Keratinocyte (primary cell): ENCODE measurements around the gene KPNA1. TPM values are rescaled to one million over a fixed set of nuclear protein-coding genes. Genes with fewer than 3 reads are reported as not detected.

Experiments
- DNase-seq: peaks from one replicate; pipeline ENCODE4 v3.0.0-alpha.2; 2011; ENCODE audit warnings: low read depth, missing footprints, low spot score
- FAIRE-seq: peaks from 2 replicates; lab custom pipeline; 2011; peaks lifted over from hg19 to GRCh38; lab: Jason Lieb, UNC
- H2AFZ ChIP-seq: 2 replicates; pipeline ENCODE4 v1.6.0; 2012; ENCODE audit warnings: low read length, control low read depth, inconsistent platforms; ENCODE audit not compliant: control insufficient read depth
- H3K27ac ChIP-seq: 2 replicates; pipeline ENCODE4 v1.5.1; 2011; ENCODE audit warnings: low read length; ENCODE audit not compliant: control insufficient read depth, insufficient read depth
- H3K27me3 ChIP-seq: 3 replicates; pipeline ENCODE4 v1.6.0; 2011; ENCODE audit warnings: low read length; ENCODE audit not compliant: control insufficient read depth, insufficient read depth; ENCODE audit errors: extremely low read depth
- H3K36me3 ChIP-seq, 2 experiments: 2 replicates in 1 of 2; 3 replicates in 1 of 2; pipeline ENCODE4 v1.5.1; 2011; ENCODE audit warnings: low read length in 2 of 2, mild to moderate bottlenecking in 1 of 2; ENCODE audit not compliant: control insufficient read depth in 2 of 2, insufficient read depth in 2 of 2; ENCODE audit errors: extremely low read depth in 1 of 2
- H3K4me1 ChIP-seq: 3 replicates; pipeline ENCODE4 v1.5.1; 2011; ENCODE audit warnings: low read length; ENCODE audit not compliant: control insufficient read depth, insufficient read depth; ENCODE audit errors: extremely low read depth
- H3K4me2 ChIP-seq: 3 replicates; pipeline ENCODE4 v1.6.0; 2011; ENCODE audit warnings: low read depth, low read length; ENCODE audit not compliant: control insufficient read depth, insufficient read depth; ENCODE audit errors: extremely low read depth
- H3K4me3 ChIP-seq, 3 experiments: fragments of 200-600 bp in 1 of 3; sonication (generic) in 1 of 3; 2 replicates in 2 of 3; 3 replicates in 1 of 3; pipeline ENCODE4 v1.5.1; 2011 to 2016; ENCODE audit warnings: low read length in 3 of 3, mild to moderate bottlenecking in 3 of 3, control low read depth in 2 of 3, inconsistent platforms in 1 of 3, low read depth in 1 of 3, mixed read lengths in 1 of 3, mixed run types in 1 of 3, moderate library complexity in 1 of 3; ENCODE audit not compliant: control insufficient read depth in 2 of 3, insufficient read depth in 2 of 3; ENCODE audit errors: extremely low read depth in 1 of 3
- H3K79me2 ChIP-seq: 2 replicates; pipeline ENCODE4 v1.6.0; 2012; ENCODE audit warnings: low read length; ENCODE audit not compliant: control insufficient read depth, insufficient read depth
- H3K9ac ChIP-seq: 3 replicates; pipeline ENCODE4 v1.6.0; 2011; ENCODE audit warnings: low read length; ENCODE audit not compliant: control insufficient read depth, insufficient read depth; ENCODE audit errors: extremely low read depth
- H3K9me1 ChIP-seq: 3 replicates; pipeline ENCODE4 v1.6.0; 2011; ENCODE audit warnings: low read length; ENCODE audit not compliant: control insufficient read depth, insufficient read depth; ENCODE audit errors: extremely low read depth
- H3K9me3 ChIP-seq: 2 replicates; pipeline ENCODE4 v1.5.1; 2012; ENCODE audit warnings: low read depth, low read length; ENCODE audit not compliant: control insufficient read depth
- H4K20me1 ChIP-seq: 3 replicates; pipeline ENCODE4 v1.6.0; 2011; ENCODE audit warnings: low read length; ENCODE audit not compliant: control insufficient read depth, insufficient read depth; ENCODE audit errors: extremely low read depth
- EZH2 ChIP-seq: IDR thresholded peaks from one replicate; pipeline ENCODE4 v1.6.1; 2012; ENCODE audit warnings: inconsistent platforms, mild to moderate bottlenecking, low read length, moderate library complexity
- dilution Hi-C: fragments of 300-500 bp; cut with MboI; formaldehyde crosslinking; loops from one replicate; pipeline ENCODE4 v1.7.0; 2020; ENCODE audit warnings: low sequenced_read_pairs; ENCODE audit not compliant: extremely low pct_ligation_motif_present
- polyA plus RNA-seq, 5 experiments: library from polyadenylated mRNA; depleted of rRNA in 3 of 5; stranded (reverse) in 3 of 5; stranded (forward) in 1 of 5; unstranded in 1 of 5; fragments of >200 nt; gene quantifications; 1 replicate in 1 of 5; 2 replicates in 3 of 5; 3 replicates in 1 of 5; pipeline versions ENCODE4 v1.2.1 to v1.2.3, GENCODE V29; 2011 to 2012; ENCODE audit warnings: missing spikeins in 2 of 5, low read depth in 1 of 5, low replicate concordance in 1 of 5
- TF ChIP-seq, protein P1 (sequence below), 3 experiments: IDR thresholded peaks in 1 of 3; conservative IDR thresholded peaks in 1 of 3; optimal IDR thresholded peaks in 1 of 3; 2 replicates in 2 of 3; 3 replicates in 1 of 3; pipeline versions ENCODE3 to v1.5.1; 2011; ENCODE audit warnings: low read length in 3 of 3, mild to moderate bottlenecking in 3 of 3, moderate library complexity in 2 of 3, control low read depth in 1 of 3, inconsistent platforms in 1 of 3; ENCODE audit not compliant: insufficient read depth in 2 of 3; ENCODE audit errors: extremely low read depth in 1 of 3

Gene KPNA1
- polyA plus RNA-seq, 1 donor (not counting 4 experiments of a cell fraction or from before 2014, with no cell fraction given), result 66.7 TPM

DNA sequence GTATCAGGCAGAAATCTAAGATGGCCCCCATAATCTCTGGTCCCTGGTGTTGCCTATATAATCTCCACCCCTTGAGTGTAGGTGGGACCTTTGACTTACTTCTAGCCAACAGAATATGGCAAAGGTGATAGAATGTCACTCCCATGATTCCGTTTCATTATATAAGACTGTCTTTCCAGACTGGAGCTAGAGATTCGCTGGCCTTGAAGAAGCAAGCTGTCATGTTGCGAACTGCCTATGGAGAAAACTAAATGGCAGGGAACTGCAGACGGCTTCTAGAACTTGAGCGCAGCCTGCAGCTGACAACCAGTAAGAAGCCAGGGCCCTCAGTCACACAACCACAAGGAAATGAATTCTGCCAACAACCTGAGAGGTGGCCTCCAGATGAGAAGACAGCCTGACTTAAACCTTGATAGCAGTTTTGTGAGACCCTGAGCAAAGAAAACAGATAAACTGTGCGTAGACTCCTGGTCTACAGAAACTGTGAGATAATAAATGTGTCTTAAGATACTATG, 2.2 kb upstream of the KPNA1 start:
- H3K27ac ChIP-seq, result no peak overlapping the region
- TF ChIP-seq, protein P1, sequence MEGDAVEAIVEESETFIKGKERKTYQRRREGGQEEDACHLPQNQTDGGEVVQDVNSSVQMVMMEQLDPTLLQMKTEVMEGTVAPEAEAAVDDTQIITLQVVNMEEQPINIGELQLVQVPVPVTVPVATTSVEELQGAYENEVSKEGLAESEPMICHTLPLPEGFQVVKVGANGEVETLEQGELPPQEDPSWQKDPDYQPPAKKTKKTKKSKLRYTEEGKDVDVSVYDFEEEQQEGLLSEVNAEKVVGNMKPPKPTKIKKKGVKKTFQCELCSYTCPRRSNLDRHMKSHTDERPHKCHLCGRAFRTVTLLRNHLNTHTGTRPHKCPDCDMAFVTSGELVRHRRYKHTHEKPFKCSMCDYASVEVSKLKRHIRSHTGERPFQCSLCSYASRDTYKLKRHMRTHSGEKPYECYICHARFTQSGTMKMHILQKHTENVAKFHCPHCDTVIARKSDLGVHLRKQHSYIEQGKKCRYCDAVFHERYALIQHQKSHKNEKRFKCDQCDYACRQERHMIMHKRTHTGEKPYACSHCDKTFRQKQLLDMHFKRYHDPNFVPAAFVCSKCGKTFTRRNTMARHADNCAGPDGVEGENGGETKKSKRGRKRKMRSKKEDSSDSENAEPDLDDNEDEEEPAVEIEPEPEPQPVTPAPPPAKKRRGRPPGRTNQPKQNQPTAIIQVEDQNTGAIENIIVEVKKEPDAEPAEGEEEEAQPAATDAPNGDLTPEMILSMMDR (optimal IDR thresholded peaks at IDR 0.05 in 1 of 3, IDR thresholded peaks at IDR 0.05 in 1 of 3, conservative IDR thresholded peaks at IDR 0.05 in 1 of 3; ENCODE audit: extremely low read depth in 1 of 3, insufficient read depth in 2 of 3, low read length in 3 of 3), result no peak
- no peak for TF ChIP-seq EZH2
- H3K4me1 ChIP-seq, result peaks cover 12% of the 10 kb centered on the region
- FAIRE-seq (no peak), DNase-seq (no peak)
- no peak overlapping the region for H3K4me3 ChIP-seq
- dilution Hi-C loops, result no loop called here
- peaks cover 5% of the 10 kb centered on the region for H4K20me1 ChIP-seq
- H3K9ac ChIP-seq, result no peak overlapping the region
- H3K9me3 ChIP-seq, result no peaks in the 10 kb centered on the region
- H3K36me3 ChIP-seq, result no peaks in the 10 kb centered on the region
- no peak overlapping the region for H3K4me2 ChIP-seq
- no peaks in the 10 kb centered on the region for H3K9me1 ChIP-seq
- H2AFZ ChIP-seq, result no peak overlapping the region
- no peaks in the 10 kb centered on the region for H3K27me3 ChIP-seq
- peaks cover 21% of the 10 kb centered on the region for H3K79me2 ChIP-seq

DNA sequence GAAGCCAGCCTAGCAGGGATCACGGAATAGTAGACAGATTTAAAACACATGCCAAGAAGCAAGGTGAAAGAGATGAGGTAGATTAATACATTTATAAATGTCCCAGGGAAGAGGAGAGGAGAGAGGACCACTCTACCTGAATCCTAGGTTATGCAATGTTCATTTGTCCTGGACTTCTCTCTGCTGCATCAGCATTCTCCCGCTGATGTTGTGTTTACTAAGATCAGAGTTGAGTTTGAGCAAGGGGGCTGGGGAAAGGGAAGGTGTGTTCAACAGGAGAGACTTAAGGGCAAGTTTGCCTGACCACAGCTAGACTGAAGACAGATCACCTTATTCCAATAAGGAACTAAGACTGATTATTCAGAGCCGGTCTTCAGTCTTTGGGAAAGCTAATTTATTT, 1.1 kb upstream of the KPNA1 start:
- H3K36me3 ChIP-seq, result no peaks in the 10 kb centered on the region
- no peaks in the 10 kb centered on the region for H3K9me3 ChIP-seq
- no peak overlapping the region for H3K27ac ChIP-seq
- peaks cover 8% of the 10 kb centered on the region for H4K20me1 ChIP-seq
- no peak overlapping the region for H2AFZ ChIP-seq
- FAIRE-seq (no peak), DNase-seq (no peak)
- no peak overlapping the region for H3K4me3 ChIP-seq
- no peak overlapping the region for H3K9ac ChIP-seq
- no peak for TF ChIP-seq EZH2
- TF ChIP-seq, protein P1 (optimal IDR thresholded peaks at IDR 0.05 in 1 of 3, IDR thresholded peaks at IDR 0.05 in 1 of 3, conservative IDR thresholded peaks at IDR 0.05 in 1 of 3; ENCODE audit: extremely low read depth in 1 of 3, insufficient read depth in 2 of 3, low read length in 3 of 3), result no peak
- H3K79me2 ChIP-seq, result peaks cover 31% of the 10 kb centered on the region
- peaks cover 12% of the 10 kb centered on the region for H3K4me1 ChIP-seq
- no peaks in the 10 kb centered on the region for H3K27me3 ChIP-seq
- no peaks in the 10 kb centered on the region for H3K9me1 ChIP-seq
- dilution Hi-C loops, result no loop called here
- no peak overlapping the region for H3K4me2 ChIP-seq
